T-helper 9 cell (primary cell): ENCODE results near the gene MYO15A.

Source experiments
- DNase-seq: peaks from one replicate; pipeline ENCODE4 v3.0.0-alpha.2; 2020

MYO15A gene

GRCh38 chr17:18132711-18133110, 24.2 kb downstream of the MYO15A start:
- no peak for DNase-seq

- no peak for DNase-seq
These were observed 27.8 kb downstream of the MYO15A start for GRCh38 chr17:18136357-18136756.

- no peak for DNase-seq
These were observed 29.7 kb downstream of the MYO15A start for GRCh38 chr17:18138065-18138749.

GRCh38 chr17:18139092-18139491, 30.5 kb downstream of the MYO15A start:
- no peak for DNase-seq

GRCh38 chr17:18139498-18139897, 30.9 kb downstream of the MYO15A start:
- DNase-seq, result no peak

GRCh38 chr17:18139949-18140348, 31.4 kb downstream of the MYO15A start:
- DNase-seq, result no peak

GRCh38 chr17:18140648-18141047, 32.1 kb downstream of the MYO15A start:
- no peak for DNase-seq

GRCh38 chr17:18141210-18141803, 32.8 kb downstream of the MYO15A start:
- DNase-seq, result peak; percentile 18

- DNase-seq, result no peak
These were observed 33.9 kb downstream of the MYO15A start for GRCh38 chr17:18142417-18142816.

GRCh38 chr17:18143044-18143936, 34.7 kb downstream of the MYO15A start:
- DNase-seq, result no peak

- no peak for DNase-seq
These were observed 35.7 kb downstream of the MYO15A start for GRCh38 chr17:18144261-18144660.

- DNase-seq, result no peak
These were observed 36.3 kb downstream of the MYO15A start for GRCh38 chr17:18144855-18145254.

- DNase-seq, result no peak
These were observed 37.3 kb downstream of the MYO15A start for GRCh38 chr17:18145811-18146210.

GRCh38 chr17:18146259-18146658, 37.7 kb downstream of the MYO15A start:
- DNase-seq, result no peak

GRCh38 chr17:18146980-18147379, 38.4 kb downstream of the MYO15A start:
- no peak for DNase-seq

GRCh38 chr17:18148586-18148985, 40.0 kb downstream of the MYO15A start:
- DNase-seq, result no peak

GRCh38 chr17:18151290-18151689, 42.7 kb downstream of the MYO15A start:
- DNase-seq, result no peak

- no peak for DNase-seq
These were observed 46.6 kb downstream of the MYO15A start for GRCh38 chr17:18155179-18155578.

- no peak for DNase-seq
These were observed 47.8 kb downstream of the MYO15A start for GRCh38 chr17:18156171-18156975.

- DNase-seq, result no peak
These were observed 48.4 kb downstream of the MYO15A start for GRCh38 chr17:18156976-18157280.

GRCh38 chr17:18157354-18157985, 48.9 kb downstream of the MYO15A start:
- DNase-seq, result no peak

GRCh38 chr17:18158022-18158600, 49.6 kb downstream of the MYO15A start:
- peak; percentile 93 for DNase-seq
